ENCODE data around the gene MAP3K3. TPM values are rescaled to one million over a fixed set of nuclear protein-coding genes. Genes with fewer than 3 reads are reported as not detected.

Gene MAP3K3
- total and polyA plus RNA-seq, 10 donors = 12.2 to 125 (median 87.9) TPM

DNA sequence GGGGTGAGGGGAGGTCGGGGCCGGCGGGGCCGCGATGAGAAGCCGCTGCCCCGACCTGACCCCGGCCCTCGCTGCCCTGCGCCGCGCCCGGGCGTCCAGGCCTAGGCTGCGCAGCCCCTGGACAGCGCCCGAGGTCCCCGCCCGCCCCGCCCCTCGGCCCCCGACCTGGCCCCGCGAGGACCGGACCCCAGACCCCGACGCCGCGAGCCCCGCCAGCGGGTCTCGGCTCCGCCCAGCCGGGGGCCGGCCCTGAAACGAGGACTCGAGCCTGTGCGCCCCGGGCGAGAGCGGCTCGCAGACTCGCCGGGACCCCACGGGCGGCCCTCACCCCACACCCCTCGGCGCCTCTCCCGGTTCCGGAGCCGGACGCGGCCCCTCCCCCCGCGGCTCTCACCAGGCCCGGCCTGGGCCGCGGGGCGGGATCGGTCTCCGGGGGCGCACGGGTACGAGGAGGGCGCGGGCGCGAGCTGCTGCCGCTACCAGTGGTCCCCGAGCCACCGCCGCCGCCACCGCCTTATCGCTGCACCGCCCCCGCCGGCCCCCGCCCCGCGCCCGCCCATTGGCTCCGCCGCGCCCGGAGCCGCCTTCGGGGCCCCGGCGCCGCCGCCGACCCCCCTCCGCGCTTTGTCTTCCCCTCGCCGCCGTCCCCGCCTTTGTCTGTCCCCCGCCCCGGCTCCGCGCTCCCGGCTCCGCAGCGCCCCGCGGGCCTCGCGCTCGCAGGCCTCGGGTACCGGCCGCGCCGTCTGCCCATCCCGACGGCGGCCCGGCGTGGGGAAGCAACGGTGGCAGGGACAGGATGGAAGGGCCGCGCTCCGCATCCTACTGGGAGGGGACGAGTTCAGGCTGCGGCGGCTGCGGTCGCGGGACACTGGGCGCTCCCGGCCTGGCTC lies 77.7 kb downstream of the MAP3K3 start, which contains the start of gene LIMD2:
Gene LIMD2 (minus strand): TSS at position 488 of the 890 bp plus-strand sequence. CDS start 827 bp downstream, outside the sequence.
- Histone ChIP-seq H3K27me3 (replicated peaks in 1 of 7) (no peaks in the 10 kb centered on the region), H3K27ac (peak within 1 kb of the TSS; percentile 93 to 100 (median 98)), H3K36me3 (peaks cover 0 to 63% (median 23%) of the 10 kb centered on the region in 6 donors), H3K4me1 (peaks cover 49 to 93% (median 79%) of the 10 kb centered on the region in 6 donors), H3K9me3 (no peaks in the 10 kb centered on the region), H3K4me3 (peak within 1 kb of the TSS; percentile 80 to 99 (median 90))
- DNase-seq = peak; percentile 97
- TF ChIP-seq POLR2A (IDR thresholded peaks at IDR 0.05) (peak in 1 of 3 donors; percentile 73), POLR2AphosphoS5 (IDR thresholded peaks at IDR 0.05) (peak; percentile 65 to 72 (median 68))
- TF ChIP-seq, protein P1, sequence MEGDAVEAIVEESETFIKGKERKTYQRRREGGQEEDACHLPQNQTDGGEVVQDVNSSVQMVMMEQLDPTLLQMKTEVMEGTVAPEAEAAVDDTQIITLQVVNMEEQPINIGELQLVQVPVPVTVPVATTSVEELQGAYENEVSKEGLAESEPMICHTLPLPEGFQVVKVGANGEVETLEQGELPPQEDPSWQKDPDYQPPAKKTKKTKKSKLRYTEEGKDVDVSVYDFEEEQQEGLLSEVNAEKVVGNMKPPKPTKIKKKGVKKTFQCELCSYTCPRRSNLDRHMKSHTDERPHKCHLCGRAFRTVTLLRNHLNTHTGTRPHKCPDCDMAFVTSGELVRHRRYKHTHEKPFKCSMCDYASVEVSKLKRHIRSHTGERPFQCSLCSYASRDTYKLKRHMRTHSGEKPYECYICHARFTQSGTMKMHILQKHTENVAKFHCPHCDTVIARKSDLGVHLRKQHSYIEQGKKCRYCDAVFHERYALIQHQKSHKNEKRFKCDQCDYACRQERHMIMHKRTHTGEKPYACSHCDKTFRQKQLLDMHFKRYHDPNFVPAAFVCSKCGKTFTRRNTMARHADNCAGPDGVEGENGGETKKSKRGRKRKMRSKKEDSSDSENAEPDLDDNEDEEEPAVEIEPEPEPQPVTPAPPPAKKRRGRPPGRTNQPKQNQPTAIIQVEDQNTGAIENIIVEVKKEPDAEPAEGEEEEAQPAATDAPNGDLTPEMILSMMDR (IDR thresholded peaks at IDR 0.05 in 8 of 11, conservative IDR thresholded peaks at IDR 0.05 in 3 of 11) = no peak
- 0 to 2% (median 1%) methylated on average over 26 to 133 of the region's 133 CpGs for WGBS, 5 donors
- intact Hi-C loops (cut with DNase I; ENCODE audit: low total_unique reads) = loop anchor here (10.0 kb wide), 3 partner anchors 45 to 125 kb away; partner anchors contain the start of genes FTSJ3, MAP3K3, PSMC5 and STRADA

DNA sequence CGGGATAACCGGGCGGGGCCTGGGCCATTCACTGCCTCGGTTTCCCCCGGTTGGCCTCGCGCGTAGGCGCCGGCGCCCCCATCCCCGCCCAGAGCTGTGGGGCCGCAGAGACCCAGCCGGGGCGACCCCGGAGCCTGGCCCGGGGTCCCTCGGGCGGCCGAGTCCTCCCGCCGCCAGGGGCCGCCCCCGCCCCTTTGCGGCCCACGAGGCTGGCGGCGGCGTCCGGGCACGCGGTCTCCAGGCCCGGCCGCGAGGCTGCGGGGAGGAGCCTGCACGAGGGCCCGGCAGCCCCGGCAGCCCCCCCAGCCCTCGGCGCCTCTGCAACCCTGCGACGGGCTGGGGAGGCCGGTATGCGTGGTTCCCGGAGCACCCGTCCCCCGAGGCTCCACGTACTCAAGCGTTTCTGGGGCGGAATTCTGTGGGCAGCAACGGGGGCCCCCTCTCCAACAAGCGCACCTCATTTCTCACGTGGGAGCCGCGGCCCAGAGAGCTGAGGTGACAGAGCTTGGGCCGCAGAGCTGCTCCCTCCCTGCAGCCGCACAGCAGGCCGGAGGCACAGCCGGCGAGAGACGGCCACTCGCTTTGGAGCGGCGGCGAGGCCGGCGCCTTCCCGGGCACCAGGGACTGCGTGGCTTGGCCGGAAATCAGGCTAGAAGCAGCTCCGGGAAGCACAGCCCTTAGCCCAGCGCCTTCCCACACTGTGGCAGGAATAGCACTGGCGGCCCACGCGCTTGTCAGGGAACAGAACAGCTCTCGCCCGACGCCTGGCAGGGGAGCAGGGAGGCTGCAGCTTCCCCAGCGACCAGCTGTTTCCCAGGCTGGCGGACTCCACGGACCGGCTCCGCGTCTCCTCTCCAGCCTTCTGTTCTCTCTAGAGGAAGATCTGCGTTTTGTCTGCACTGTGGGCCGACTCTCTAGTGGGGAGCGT lies 78.6 kb downstream of the MAP3K3 start:
- DNase-seq = peak; percentile 93
- WGBS, 5 donors = 1 to 5% (median 2%) methylated on average over 42 to 88 of the region's 88 CpGs
- peaks cover 0 to 64% (median 21%) of the 10 kb centered on the region in 6 donors for H3K36me3 ChIP-seq
- H3K4me3 ChIP-seq = peak overlapping the region; percentile 38 to 99 (median 90)
- no peaks in the 10 kb centered on the region for H3K9me3 ChIP-seq
- TF ChIP-seq, protein P1 (IDR thresholded peaks at IDR 0.05 in 8 of 11, conservative IDR thresholded peaks at IDR 0.05 in 3 of 11) = peak in 6 of 11 experiments; percentile 15 to 56 (median 36)
- peak; percentile 53 to 83 (median 76) for TF ChIP-seq POLR2AphosphoS5 (IDR thresholded peaks at IDR 0.05)
- TF ChIP-seq POLR2A (IDR thresholded peaks at IDR 0.05) = no peak
- intact Hi-C loops (cut with DNase I; ENCODE audit: low total_unique reads) = no loop called here
- peak overlapping the region; percentile 93 to 100 (median 98) for H3K27ac ChIP-seq
- peaks cover 48 to 93% (median 79%) of the 10 kb centered on the region in 6 donors for H3K4me1 ChIP-seq
- no peaks in the 10 kb centered on the region for H3K27me3 ChIP-seq (replicated peaks in 1 of 7)

- Histone ChIP-seq H3K27ac (peak overlapping the region; percentile 93 to 100 (median 98)), H3K27me3 (replicated peaks in 1 of 7) (no peaks in the 10 kb centered on the region), H3K36me3 (peaks cover 0 to 64% (median 18%) of the 10 kb centered on the region in 6 donors), H3K9me3 (no peaks in the 10 kb centered on the region), H3K4me3 (peak overlapping the region; percentile 35 to 99 (median 90)), H3K4me1 (peaks cover 48 to 93% (median 79%) of the 10 kb centered on the region in 6 donors)
- TF ChIP-seq POLR2AphosphoS5 (IDR thresholded peaks at IDR 0.05) = no peak
- no peak for TF ChIP-seq POLR2A (IDR thresholded peaks at IDR 0.05)
- TF ChIP-seq, protein P1 (IDR thresholded peaks at IDR 0.05 in 8 of 11, conservative IDR thresholded peaks at IDR 0.05 in 3 of 11) = no peak
- 19 to 45% (median 29%) methylated on average over 10 of the region's 10 CpGs for WGBS, 5 donors
- DNase-seq = peak; percentile 87
- intact Hi-C loops (cut with DNase I; ENCODE audit: low total_unique reads) = no loop called here
Measured at GRCh38 chr17:63701456-63701820, 79.2 kb downstream of the MAP3K3 start.
